HL-60 (cell line): ENCODE data around the gene JADE2.

Experiments
- GABPA ChIP-seq: IDR thresholded peaks from 2 replicates; pipeline ENCODE4 v1.6.1; 2012; ENCODE audit warnings: low read depth
- POLR2AphosphoS5 ChIP-seq: IDR thresholded peaks from 2 replicates; pipeline ENCODE4 v1.6.1; 2012; ENCODE audit warnings: low read depth
- TF ChIP-seq, protein P1 (sequence below): IDR thresholded peaks from one replicate; pipeline ENCODE4 v1.5.1; 2011; ENCODE audit warnings: low read length, control low read depth, inconsistent platforms; ENCODE audit not compliant: insufficient read depth
- TF ChIP-seq, protein P2 (sequence below): IDR thresholded peaks from 2 replicates; pipeline ENCODE4 v1.6.1; 2012; ENCODE audit warnings: low read depth; ENCODE audit not compliant: insufficient replicate concordance

DNA sequence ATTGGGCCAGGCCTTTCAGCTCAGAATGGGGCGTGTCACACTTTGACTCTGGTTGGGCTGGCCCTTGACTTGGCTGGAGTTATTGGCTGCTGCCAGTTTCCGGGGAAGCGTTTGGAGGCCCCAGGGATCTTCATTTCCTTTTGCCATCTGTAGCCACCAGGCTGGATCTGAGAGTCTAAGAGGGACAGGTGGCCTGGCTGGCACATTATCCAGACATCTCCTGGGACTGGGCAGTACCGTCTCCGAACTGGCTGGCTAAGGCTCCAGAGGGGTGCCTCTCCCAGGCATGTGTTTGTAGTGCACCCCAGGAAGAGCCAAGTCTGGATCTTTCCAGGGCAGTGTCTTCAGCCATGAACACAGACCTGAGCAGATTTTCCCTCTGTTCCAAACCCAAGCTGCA, 9.7 kb upstream of the JADE2 start:
- TF ChIP-seq, protein P1, sequence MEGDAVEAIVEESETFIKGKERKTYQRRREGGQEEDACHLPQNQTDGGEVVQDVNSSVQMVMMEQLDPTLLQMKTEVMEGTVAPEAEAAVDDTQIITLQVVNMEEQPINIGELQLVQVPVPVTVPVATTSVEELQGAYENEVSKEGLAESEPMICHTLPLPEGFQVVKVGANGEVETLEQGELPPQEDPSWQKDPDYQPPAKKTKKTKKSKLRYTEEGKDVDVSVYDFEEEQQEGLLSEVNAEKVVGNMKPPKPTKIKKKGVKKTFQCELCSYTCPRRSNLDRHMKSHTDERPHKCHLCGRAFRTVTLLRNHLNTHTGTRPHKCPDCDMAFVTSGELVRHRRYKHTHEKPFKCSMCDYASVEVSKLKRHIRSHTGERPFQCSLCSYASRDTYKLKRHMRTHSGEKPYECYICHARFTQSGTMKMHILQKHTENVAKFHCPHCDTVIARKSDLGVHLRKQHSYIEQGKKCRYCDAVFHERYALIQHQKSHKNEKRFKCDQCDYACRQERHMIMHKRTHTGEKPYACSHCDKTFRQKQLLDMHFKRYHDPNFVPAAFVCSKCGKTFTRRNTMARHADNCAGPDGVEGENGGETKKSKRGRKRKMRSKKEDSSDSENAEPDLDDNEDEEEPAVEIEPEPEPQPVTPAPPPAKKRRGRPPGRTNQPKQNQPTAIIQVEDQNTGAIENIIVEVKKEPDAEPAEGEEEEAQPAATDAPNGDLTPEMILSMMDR, result no peak
- TF ChIP-seq POLR2AphosphoS5 (no peak), GABPA (no peak)
- TF ChIP-seq, protein P2, sequence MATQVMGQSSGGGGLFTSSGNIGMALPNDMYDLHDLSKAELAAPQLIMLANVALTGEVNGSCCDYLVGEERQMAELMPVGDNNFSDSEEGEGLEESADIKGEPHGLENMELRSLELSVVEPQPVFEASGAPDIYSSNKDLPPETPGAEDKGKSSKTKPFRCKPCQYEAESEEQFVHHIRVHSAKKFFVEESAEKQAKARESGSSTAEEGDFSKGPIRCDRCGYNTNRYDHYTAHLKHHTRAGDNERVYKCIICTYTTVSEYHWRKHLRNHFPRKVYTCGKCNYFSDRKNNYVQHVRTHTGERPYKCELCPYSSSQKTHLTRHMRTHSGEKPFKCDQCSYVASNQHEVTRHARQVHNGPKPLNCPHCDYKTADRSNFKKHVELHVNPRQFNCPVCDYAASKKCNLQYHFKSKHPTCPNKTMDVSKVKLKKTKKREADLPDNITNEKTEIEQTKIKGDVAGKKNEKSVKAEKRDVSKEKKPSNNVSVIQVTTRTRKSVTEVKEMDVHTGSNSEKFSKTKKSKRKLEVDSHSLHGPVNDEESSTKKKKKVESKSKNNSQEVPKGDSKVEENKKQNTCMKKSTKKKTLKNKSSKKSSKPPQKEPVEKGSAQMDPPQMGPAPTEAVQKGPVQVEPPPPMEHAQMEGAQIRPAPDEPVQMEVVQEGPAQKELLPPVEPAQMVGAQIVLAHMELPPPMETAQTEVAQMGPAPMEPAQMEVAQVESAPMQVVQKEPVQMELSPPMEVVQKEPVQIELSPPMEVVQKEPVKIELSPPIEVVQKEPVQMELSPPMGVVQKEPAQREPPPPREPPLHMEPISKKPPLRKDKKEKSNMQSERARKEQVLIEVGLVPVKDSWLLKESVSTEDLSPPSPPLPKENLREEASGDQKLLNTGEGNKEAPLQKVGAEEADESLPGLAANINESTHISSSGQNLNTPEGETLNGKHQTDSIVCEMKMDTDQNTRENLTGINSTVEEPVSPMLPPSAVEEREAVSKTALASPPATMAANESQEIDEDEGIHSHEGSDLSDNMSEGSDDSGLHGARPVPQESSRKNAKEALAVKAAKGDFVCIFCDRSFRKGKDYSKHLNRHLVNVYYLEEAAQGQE, result no peak
